Measurements from ENCODE around the gene GMDS. TPM values are rescaled to one million over a fixed set of nuclear protein-coding genes. Genes with fewer than 3 reads are reported as not detected.
"Not testable (repeated sequence)": the region's sequence is repeated elsewhere in the genome, so short reads cannot be mapped to it uniquely, and the experiment has no call there.

Gene GMDS
- total RNA-seq, 1 experiment from 2014 or later: 27.6 TPM

DNA sequence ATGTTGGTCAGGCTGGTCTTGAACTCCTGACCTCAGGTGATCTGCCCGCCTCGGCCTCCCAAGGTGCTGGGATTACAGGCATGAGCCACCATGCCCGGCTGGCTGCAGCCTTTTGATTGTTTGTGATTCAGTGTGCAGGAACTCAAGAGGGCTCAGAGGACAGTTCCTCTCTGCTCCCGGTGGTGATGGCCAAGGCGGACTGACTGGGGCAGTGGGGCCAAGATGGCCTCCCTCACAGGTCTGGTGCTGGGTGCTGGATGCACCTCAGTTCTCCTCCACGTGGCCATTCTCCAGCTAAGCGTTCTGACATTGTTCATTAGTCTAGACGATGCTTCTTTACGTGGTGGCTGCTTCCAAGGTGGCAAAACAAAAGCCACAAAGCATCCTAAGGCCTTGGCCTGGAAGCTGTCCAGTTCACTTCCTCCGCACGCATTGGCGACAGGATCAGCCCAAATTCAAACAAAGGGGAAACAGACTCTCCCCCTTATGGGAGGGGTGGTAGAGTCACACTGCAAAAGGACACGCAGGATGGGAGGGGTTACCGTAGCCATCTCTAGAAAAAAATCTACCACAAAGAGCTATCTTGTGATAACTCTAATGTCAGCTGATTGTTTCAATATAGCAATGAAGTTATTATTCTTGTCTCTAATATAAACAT is 488.8 kb downstream of the GMDS start:
- H2BK20ac ChIP-seq (ENCODE audit: low read depth, low read length, poor library complexity, severe bottlenecking): no peak overlapping the region
- Mint-ChIP-seq H3K4me1 (no peaks in the 10 kb centered on the region), H3K4me3 (no peak overlapping the region), H3K9me3 (peaks cover 5 to 7% of the 10 kb centered on the region in 2 experiments; a peak in 4 of 5 replicates), H3K27ac (no peak overlapping the region; a peak in 1 of 7 replicates), H3K36me3 (ENCODE audit: insufficient read depth in 1 of 3, low read depth in 3 of 3) (peaks cover 2 to 8% (median 4%) of the 10 kb centered on the region in 3 experiments; a peak in 6 of 7 replicates), H3K27me3 (ENCODE audit: low read depth) (peaks cover 1% of the 10 kb centered on the region; the same call in 1 of the 2 replicates)
- H3K4me2 ChIP-seq (ENCODE audit: insufficient read depth, insufficient read length, low read length): no peak overlapping the region
- H3K18ac ChIP-seq (ENCODE audit: insufficient read length, low read depth, low read length): no peak overlapping the region
- no peak overlapping the region for H3K27ac ChIP-seq (ENCODE audit: insufficient read length, low read depth, low read length)
- no peaks in the 10 kb centered on the region for H4K20me1 ChIP-seq (ENCODE audit: control insufficient read depth, insufficient read depth, insufficient read length)
- H3K9ac ChIP-seq (ENCODE audit: extremely low read depth, insufficient read length, low read length): no peak overlapping the region
- H4K91ac ChIP-seq (ENCODE audit: insufficient read length, low read depth, low read length): no peak overlapping the region
- H2BK5ac ChIP-seq (ENCODE audit: insufficient read length, low read length): no peak overlapping the region
- DNase-seq: no peak
- no peaks in the 10 kb centered on the region for H3K23me2 ChIP-seq (ENCODE audit: insufficient read length, low read depth, low read length, poor library complexity, severe bottlenecking)
- no peak overlapping the region for H2BK120ac ChIP-seq (ENCODE audit: low read depth, low read length, poor library complexity, severe bottlenecking)
- WGBS (ENCODE audit: extremely low coverage, insufficient read length, low lambda C conversion rate): no CpG with 5 or more reads among the region's 14 CpGs
- no peak overlapping the region for H3K23ac ChIP-seq (ENCODE audit: insufficient read length, low read depth, low read length)
- H3T11ph ChIP-seq (ENCODE audit: low read length): no peak overlapping the region
- no peak overlapping the region for H2BK15ac ChIP-seq (ENCODE audit: low read depth, low read length)
- no peak overlapping the region for H4K5ac ChIP-seq (ENCODE audit: insufficient read length, low read depth, low read length)
- no peaks in the 10 kb centered on the region for H3K27me3 ChIP-seq (ENCODE audit: insufficient read depth, low read length)
- H3K79me1 ChIP-seq (ENCODE audit: insufficient read depth, low read depth, low read length, poor library complexity, severe bottlenecking): no peaks in the 10 kb centered on the region
- no peak overlapping the region for H3K4ac ChIP-seq (ENCODE audit: low read depth, low read length)
- no peaks in the 10 kb centered on the region for H3K4me1 ChIP-seq (ENCODE audit: insufficient read depth, low read length)
- no peak overlapping the region for H2AFZ ChIP-seq (ENCODE audit: low read length)
- H2BK12ac ChIP-seq (ENCODE audit: insufficient read length, low read depth, low read length): no peak overlapping the region
- TF ChIP-seq, protein P1, sequence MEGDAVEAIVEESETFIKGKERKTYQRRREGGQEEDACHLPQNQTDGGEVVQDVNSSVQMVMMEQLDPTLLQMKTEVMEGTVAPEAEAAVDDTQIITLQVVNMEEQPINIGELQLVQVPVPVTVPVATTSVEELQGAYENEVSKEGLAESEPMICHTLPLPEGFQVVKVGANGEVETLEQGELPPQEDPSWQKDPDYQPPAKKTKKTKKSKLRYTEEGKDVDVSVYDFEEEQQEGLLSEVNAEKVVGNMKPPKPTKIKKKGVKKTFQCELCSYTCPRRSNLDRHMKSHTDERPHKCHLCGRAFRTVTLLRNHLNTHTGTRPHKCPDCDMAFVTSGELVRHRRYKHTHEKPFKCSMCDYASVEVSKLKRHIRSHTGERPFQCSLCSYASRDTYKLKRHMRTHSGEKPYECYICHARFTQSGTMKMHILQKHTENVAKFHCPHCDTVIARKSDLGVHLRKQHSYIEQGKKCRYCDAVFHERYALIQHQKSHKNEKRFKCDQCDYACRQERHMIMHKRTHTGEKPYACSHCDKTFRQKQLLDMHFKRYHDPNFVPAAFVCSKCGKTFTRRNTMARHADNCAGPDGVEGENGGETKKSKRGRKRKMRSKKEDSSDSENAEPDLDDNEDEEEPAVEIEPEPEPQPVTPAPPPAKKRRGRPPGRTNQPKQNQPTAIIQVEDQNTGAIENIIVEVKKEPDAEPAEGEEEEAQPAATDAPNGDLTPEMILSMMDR (conservative IDR thresholded peaks at IDR 0.05): no peak
- H3K56ac ChIP-seq (ENCODE audit: insufficient read length, low read depth, low read length): no peak overlapping the region
- H2AK5ac ChIP-seq (ENCODE audit: insufficient read length, low read length): no peak overlapping the region
- no peaks in the 10 kb centered on the region for H3K9me3 ChIP-seq (ENCODE audit: control insufficient read depth, low read depth, low read length)
- no peak overlapping the region for H4K8ac ChIP-seq (replicated peaks; ENCODE audit: insufficient read length, low read depth, low read length)
- H3K79me2 ChIP-seq (ENCODE audit: insufficient read depth, low read length): no peaks in the 10 kb centered on the region
- H3K14ac ChIP-seq (ENCODE audit: insufficient read depth, low read length): no peak overlapping the region

DNA sequence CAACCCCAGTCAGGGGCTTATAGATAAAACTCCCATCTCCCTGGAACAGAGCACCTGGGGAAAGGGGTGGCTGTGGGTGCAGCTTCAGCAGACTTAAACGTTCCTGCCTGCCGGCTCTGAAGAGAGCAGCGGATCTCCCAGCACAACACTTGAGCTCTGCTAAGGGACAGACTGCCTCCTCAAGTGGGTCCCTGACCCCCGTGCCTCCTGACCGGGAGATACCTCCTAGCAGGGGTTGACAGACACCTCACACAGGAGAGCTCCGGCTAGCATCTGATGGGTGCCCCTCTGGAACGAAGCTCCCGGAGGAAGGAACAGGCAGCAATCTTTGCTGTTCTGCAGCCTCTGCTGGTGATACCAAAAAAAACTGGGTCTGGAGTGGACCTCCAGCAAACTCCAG is 494.3 kb downstream of the GMDS start:
- H4K8ac ChIP-seq (replicated peaks; ENCODE audit: insufficient read length, low read depth, low read length); H3K27me3 ChIP-seq (ENCODE audit: insufficient read depth, low read length); H3K36me3 Mint-ChIP-seq (ENCODE audit: insufficient read depth in 1 of 3, low read depth in 3 of 3); H3K4me2 ChIP-seq (ENCODE audit: insufficient read depth, insufficient read length, low read length); H3K14ac ChIP-seq (ENCODE audit: insufficient read depth, low read length); H2BK20ac ChIP-seq (ENCODE audit: low read depth, low read length, poor library complexity, severe bottlenecking); DNase-seq; H3K9me3 ChIP-seq (ENCODE audit: control insufficient read depth, low read depth, low read length); H4K91ac ChIP-seq (ENCODE audit: insufficient read length, low read depth, low read length); H3K27ac ChIP-seq (ENCODE audit: insufficient read length, low read depth, low read length); H3K4me1 Mint-ChIP-seq; H3K23ac ChIP-seq (ENCODE audit: insufficient read length, low read depth, low read length); H4K5ac ChIP-seq (ENCODE audit: insufficient read length, low read depth, low read length); H3K27ac Mint-ChIP-seq; H2BK15ac ChIP-seq (ENCODE audit: low read depth, low read length); H3K27me3 Mint-ChIP-seq (ENCODE audit: low read depth); H3K4me3 Mint-ChIP-seq; H3K4me1 ChIP-seq (ENCODE audit: insufficient read depth, low read length); H2AK5ac ChIP-seq (ENCODE audit: insufficient read length, low read length); H2AFZ ChIP-seq (ENCODE audit: low read length); H2BK12ac ChIP-seq (ENCODE audit: insufficient read length, low read depth, low read length); H3K4ac ChIP-seq (ENCODE audit: low read depth, low read length); H3K79me1 ChIP-seq (ENCODE audit: insufficient read depth, low read depth, low read length, poor library complexity, severe bottlenecking); H2BK5ac ChIP-seq (ENCODE audit: insufficient read length, low read length); H3K23me2 ChIP-seq (ENCODE audit: insufficient read length, low read depth, low read length, poor library complexity, severe bottlenecking); H3K18ac ChIP-seq (ENCODE audit: insufficient read length, low read depth, low read length); H3K9ac ChIP-seq (ENCODE audit: extremely low read depth, insufficient read length, low read length); H3K79me2 ChIP-seq (ENCODE audit: insufficient read depth, low read length); H3T11ph ChIP-seq (ENCODE audit: low read length); H4K20me1 ChIP-seq (ENCODE audit: control insufficient read depth, insufficient read depth, insufficient read length); H3K56ac ChIP-seq (ENCODE audit: insufficient read length, low read depth, low read length); H2BK120ac ChIP-seq (ENCODE audit: low read depth, low read length, poor library complexity, severe bottlenecking): not testable (repeated sequence)
- peaks cover 5 to 13% of the 10 kb centered on the region in 2 experiments; a peak in 4 of 5 replicates for H3K9me3 Mint-ChIP-seq
- whole genome bisulfite sequencing (ENCODE audit: extremely low coverage, insufficient read length, low lambda C conversion rate): no CpG with 5 or more reads among the region's 8 CpGs
